Measurements from ENCODE around the gene RRBP1. TPM values are rescaled to one million over a fixed set of nuclear protein-coding genes. Genes with fewer than 3 reads are reported as not detected.

Gene RRBP1
- total and polyA plus RNA-seq, 2 donors, result 80.1 to 147 TPM

GRCh38 chr20:17576215-17576614 is 105.8 kb downstream of the RRBP1 start:
- no peaks in the 10 kb centered on the region for H3K4me1 ChIP-seq (ENCODE audit: insufficient read depth)
- no peak for DNase-seq (ENCODE audit: extremely low spot score)
- WGBS, result 47% methylated on average over 8 of the region's 8 CpGs
- H3K27ac ChIP-seq (ENCODE audit: low read depth), result no peak overlapping the region
- no peaks in the 10 kb centered on the region for H3K36me3 ChIP-seq (ENCODE audit: insufficient read depth)
- H3K4me3 ChIP-seq (ENCODE audit: low read depth, low read length), result no peak overlapping the region

DNA sequence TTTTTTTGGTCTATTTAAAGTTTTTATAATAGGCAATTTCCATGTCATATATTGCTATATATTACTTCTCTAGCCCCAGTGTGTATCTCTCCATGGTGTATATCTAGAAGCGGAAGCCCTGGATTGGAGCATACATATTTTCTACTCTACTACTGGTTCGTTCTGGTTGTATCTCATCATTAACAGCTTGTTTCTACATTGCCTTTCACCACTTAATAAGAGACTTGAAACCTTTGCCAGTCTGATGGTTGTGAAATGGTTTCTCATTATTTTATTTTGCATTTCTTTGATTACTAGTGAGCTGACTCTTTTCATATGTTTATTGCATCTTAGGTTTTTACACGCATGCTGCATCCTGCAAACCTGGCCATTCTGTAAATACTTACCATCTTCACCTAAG is 108.6 kb downstream of the RRBP1 start:
- H3K27ac ChIP-seq (ENCODE audit: low read depth), result no peak overlapping the region
- no peak overlapping the region for H3K4me3 ChIP-seq (ENCODE audit: low read depth, low read length)

GRCh38 chr20:17572034-17572638 is 109.9 kb downstream of the RRBP1 start:
- WGBS, result 23% methylated on average over 7 of the region's 7 CpGs
- no peak for DNase-seq (ENCODE audit: extremely low spot score)
- Histone ChIP-seq H3K4me3 (ENCODE audit: low read depth, low read length) (peak overlapping the region; percentile 28), H3K27ac (ENCODE audit: low read depth) (peak overlapping the region; percentile 65), H3K36me3 (ENCODE audit: insufficient read depth) (no peaks in the 10 kb centered on the region), H3K4me1 (ENCODE audit: insufficient read depth) (peaks cover 1% of the 10 kb centered on the region)

More for the DNA sequence above, 108.6 kb downstream of the RRBP1 start:
- 39% methylated on average over 3 of the region's 3 CpGs for WGBS
- no peak for DNase-seq (ENCODE audit: extremely low spot score)
- no peaks in the 10 kb centered on the region for H3K4me1 ChIP-seq (ENCODE audit: insufficient read depth)
- no peaks in the 10 kb centered on the region for H3K36me3 ChIP-seq (ENCODE audit: insufficient read depth)

DNA sequence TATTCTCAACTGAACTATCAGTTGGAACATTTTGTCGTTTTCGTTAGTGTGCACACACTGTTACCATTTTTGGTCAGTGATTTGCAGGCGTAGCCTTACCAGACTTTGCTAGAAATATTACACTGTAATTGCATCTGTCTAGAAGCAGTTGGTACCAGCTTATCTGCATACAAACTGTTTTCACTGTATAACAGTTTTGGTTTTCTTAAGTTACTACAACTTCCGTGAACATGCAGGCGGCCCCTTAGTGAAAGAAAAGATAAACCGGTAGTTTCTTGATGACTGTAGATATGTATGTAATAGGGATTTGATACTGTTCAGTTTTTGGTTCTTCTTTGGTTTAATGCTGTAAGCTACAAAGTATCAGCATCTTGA is 110.9 kb downstream of the RRBP1 start:
- DNase-seq (ENCODE audit: extremely low spot score), result no peak
- H3K4me1 ChIP-seq (ENCODE audit: insufficient read depth), result peaks cover 1% of the 10 kb centered on the region
- H3K4me3 ChIP-seq (ENCODE audit: low read depth, low read length), result peak overlapping the region; percentile 94
- H3K27ac ChIP-seq (ENCODE audit: low read depth), result peak overlapping the region; percentile 40
- WGBS, result 7% methylated on average over 6 of the region's 6 CpGs
- no peaks in the 10 kb centered on the region for H3K36me3 ChIP-seq (ENCODE audit: insufficient read depth)

- Histone ChIP-seq H3K27ac (ENCODE audit: low read depth) (peak overlapping the region; percentile 99), H3K4me1 (ENCODE audit: insufficient read depth) (peaks cover 1% of the 10 kb centered on the region), H3K4me3 (ENCODE audit: low read depth, low read length) (peak overlapping the region; percentile 94), H3K36me3 (ENCODE audit: insufficient read depth) (no peaks in the 10 kb centered on the region)
- DNase-seq (ENCODE audit: extremely low spot score), result peak; percentile 52
- under 1% methylated on average over 43 of the region's 43 CpGs for WGBS
Measured at GRCh38 chr20:17570347-17571152, 111.5 kb downstream of the RRBP1 start.

GRCh38 chr20:17569616-17570346 is 112.3 kb downstream of the RRBP1 start, which contains the start of gene DSTN:
DSTN (plus strand) TSS chr20:17570075; CDS start chr20:17570209, 134 bp downstream.
- under 1% methylated on average over 70 of the region's 70 CpGs for WGBS
- Histone ChIP-seq H3K4me3 (ENCODE audit: low read depth, low read length) (peak within 1 kb of the TSS; percentile 94), H3K36me3 (ENCODE audit: insufficient read depth) (no peaks in the 10 kb centered on the region), H3K4me1 (ENCODE audit: insufficient read depth) (peaks cover 1% of the 10 kb centered on the region), H3K27ac (ENCODE audit: low read depth) (peak within 1 kb of the TSS; percentile 99)
- peak; percentile 79 for DNase-seq (ENCODE audit: extremely low spot score)

GRCh38 chr20:17568972-17569521 is 113.0 kb downstream of the RRBP1 start:
- Histone ChIP-seq H3K4me1 (ENCODE audit: insufficient read depth) (peaks cover 1% of the 10 kb centered on the region), H3K27ac (ENCODE audit: low read depth) (peak overlapping the region; percentile 28), H3K4me3 (ENCODE audit: low read depth, low read length) (peak overlapping the region; percentile 94), H3K36me3 (ENCODE audit: insufficient read depth) (no peaks in the 10 kb centered on the region)
- 2% methylated on average over 38 of the region's 38 CpGs for WGBS
- no peak for DNase-seq (ENCODE audit: extremely low spot score)

DNA sequence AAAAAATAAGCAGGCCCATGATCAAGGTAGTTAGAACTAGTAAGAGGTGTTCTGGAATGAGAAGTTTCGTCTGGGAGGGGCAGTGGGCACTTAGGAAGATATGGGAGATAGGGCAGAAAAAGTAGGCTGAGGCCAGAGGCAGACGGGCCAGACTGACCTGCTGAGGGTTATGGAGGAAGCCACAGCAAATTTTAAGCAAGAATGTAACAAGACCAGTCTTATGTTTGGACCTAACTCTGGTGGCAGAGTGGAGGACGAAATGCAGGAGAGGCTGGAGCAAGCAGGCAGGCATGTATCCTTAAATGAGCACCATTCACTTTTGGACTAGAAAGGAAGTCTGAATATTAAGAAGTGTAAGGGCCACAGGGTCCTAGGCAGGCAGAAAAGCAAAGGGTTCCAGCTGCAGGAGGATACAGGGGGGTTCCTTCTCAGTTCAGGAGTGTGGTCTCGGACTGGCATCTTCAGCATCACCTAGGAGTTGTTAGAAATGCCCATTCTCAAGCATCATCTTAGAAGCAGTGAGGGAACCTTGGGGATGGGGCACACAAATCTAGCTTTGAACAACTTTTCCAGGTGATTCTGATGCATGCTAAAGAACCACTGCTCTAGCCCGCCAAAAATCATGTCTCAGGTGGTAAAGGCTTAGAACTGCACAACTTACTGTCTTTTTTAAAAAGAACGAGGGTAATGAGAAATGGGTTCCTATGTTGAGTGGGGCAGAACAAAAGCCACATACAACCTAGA is 113.8 kb downstream of the RRBP1 start:
- DNase-seq (ENCODE audit: extremely low spot score), result no peak
- Histone ChIP-seq H3K27ac (ENCODE audit: low read depth) (peak overlapping the region; percentile 60), H3K4me3 (ENCODE audit: low read depth, low read length) (no peak overlapping the region), H3K4me1 (ENCODE audit: insufficient read depth) (peaks cover 1% of the 10 kb centered on the region), H3K36me3 (ENCODE audit: insufficient read depth) (no peaks in the 10 kb centered on the region)
- WGBS, result 49% methylated on average over 6 of the region's 6 CpGs

GRCh38 chr20:17566345-17566744 is 115.7 kb downstream of the RRBP1 start:
- Histone ChIP-seq H3K27ac (ENCODE audit: low read depth) (no peak overlapping the region), H3K4me1 (ENCODE audit: insufficient read depth) (peaks cover 1% of the 10 kb centered on the region), H3K4me3 (ENCODE audit: low read depth, low read length) (no peak overlapping the region), H3K36me3 (ENCODE audit: insufficient read depth) (no peaks in the 10 kb centered on the region)
- WGBS, result 93% methylated on average over 3 of the region's 3 CpGs
- DNase-seq (ENCODE audit: extremely low spot score), result no peak

- Histone ChIP-seq H3K27ac (ENCODE audit: low read depth) (no peak overlapping the region), H3K4me1 (ENCODE audit: insufficient read depth) (peaks cover 1% of the 10 kb centered on the region), H3K4me3 (ENCODE audit: low read depth, low read length) (no peak overlapping the region), H3K36me3 (ENCODE audit: insufficient read depth) (no peaks in the 10 kb centered on the region)
- DNase-seq (ENCODE audit: extremely low spot score), result no peak
- WGBS, result 54% methylated on average over 4 of the region's 4 CpGs
Measured at GRCh38 chr20:17565169-17565845, 116.7 kb downstream of the RRBP1 start.
